KMS-11 (cell line): Measurements from ENCODE around the gene FBXO45.
"Not testable (repeated sequence)": the region's sequence is repeated elsewhere in the genome, so short reads cannot be mapped to it uniquely, and the experiment has no call there.

ENCODE experiments used
- H2AFZ ChIP-seq: fragments of 200-600 bp; sonication (generic); 2 replicates; pipeline ENCODE4 v1.6.1; 2016; ENCODE audit warnings: antibody characterized with exemption, mixed run types, low read depth
- H3K27ac ChIP-seq: fragments of 200-600 bp; sonication (generic); 2 replicates; pipeline ENCODE4 v1.6.1; 2016; ENCODE audit warnings: mild to moderate bottlenecking, mixed run types
- H3K27me3 ChIP-seq: fragments of 200-600 bp; sonication (generic); 2 replicates; pipeline ENCODE4 v1.6.1; 2017; ENCODE audit warnings: mild to moderate bottlenecking, low read depth, mixed run types, moderate library complexity; ENCODE audit not compliant: insufficient read depth
- H3K36me3 ChIP-seq: fragments of 200-600 bp; sonication (generic); 2 replicates; pipeline ENCODE4 v1.6.1; 2017; ENCODE audit warnings: mild to moderate bottlenecking, mixed run types; ENCODE audit not compliant: insufficient read depth
- H3K4me1 ChIP-seq: fragments of 200-600 bp; sonication (generic); 2 replicates; pipeline ENCODE4 v1.6.1; 2016; ENCODE audit warnings: mild to moderate bottlenecking, low read depth, mixed run types; ENCODE audit not compliant: poor library complexity, severe bottlenecking
- H3K4me2 ChIP-seq: fragments of 200-600 bp; sonication (generic); 2 replicates; pipeline ENCODE4 v1.7.0; 2016; ENCODE audit warnings: mild to moderate bottlenecking, mixed run types
- H3K4me3 ChIP-seq: fragments of 200-600 bp; sonication (generic); IDR thresholded peaks from 2 replicates; pipeline ENCODE4 v1.6.1; 2017; ENCODE audit warnings: low read depth, low read length, mixed read lengths; ENCODE audit not compliant: insufficient read depth
- H3K79me2 ChIP-seq: fragments of 200-600 bp; sonication (generic); 2 replicates; pipeline ENCODE4 v1.6.1; 2016; ENCODE audit warnings: low read depth, mixed run types; ENCODE audit not compliant: insufficient read depth
- H3K9ac ChIP-seq: fragments of 200-600 bp; sonication (generic); 2 replicates; pipeline ENCODE4 v1.6.1; 2016; ENCODE audit warnings: mild to moderate bottlenecking, mixed run types
- H4K20me1 ChIP-seq: fragments of 200-600 bp; sonication (generic); 2 replicates; pipeline ENCODE4 v1.6.1; 2016; ENCODE audit warnings: mild to moderate bottlenecking, mixed run types; ENCODE audit not compliant: insufficient read depth
- TF ChIP-seq, protein P1 (sequence below): fragments of 200-600 bp; sonication (generic); conservative IDR thresholded peaks from 2 replicates; pipeline ENCODE4 v1.6.1; 2017; ENCODE audit warnings: low read depth, mild to moderate bottlenecking, antibody characterized with exemption, low read length, moderate library complexity, mixed read lengths

Gene FBXO45

DNA sequence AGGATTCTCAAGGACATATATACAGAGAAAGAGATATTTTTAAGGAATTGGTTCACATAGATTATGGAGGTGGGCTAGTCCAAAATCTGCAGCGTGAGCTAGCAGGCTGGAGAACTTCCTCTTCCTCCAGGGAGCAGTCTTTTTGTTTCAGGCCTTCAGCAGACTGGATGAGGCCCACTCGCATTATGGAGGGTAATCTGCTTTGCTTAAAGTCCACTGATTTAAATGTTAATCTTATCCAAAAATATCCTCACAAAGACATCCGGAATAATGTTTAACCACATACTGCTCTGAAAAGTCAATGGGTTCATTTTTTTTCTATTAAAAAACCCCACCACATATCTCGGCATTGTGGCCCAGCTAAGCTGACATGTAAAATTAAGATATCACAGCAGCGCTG, 48.8 kb downstream of the FBXO45 start:
- no peaks in the 10 kb centered on the region for H4K20me1 ChIP-seq
- H3K4me1 ChIP-seq: no peaks in the 10 kb centered on the region

DNA sequence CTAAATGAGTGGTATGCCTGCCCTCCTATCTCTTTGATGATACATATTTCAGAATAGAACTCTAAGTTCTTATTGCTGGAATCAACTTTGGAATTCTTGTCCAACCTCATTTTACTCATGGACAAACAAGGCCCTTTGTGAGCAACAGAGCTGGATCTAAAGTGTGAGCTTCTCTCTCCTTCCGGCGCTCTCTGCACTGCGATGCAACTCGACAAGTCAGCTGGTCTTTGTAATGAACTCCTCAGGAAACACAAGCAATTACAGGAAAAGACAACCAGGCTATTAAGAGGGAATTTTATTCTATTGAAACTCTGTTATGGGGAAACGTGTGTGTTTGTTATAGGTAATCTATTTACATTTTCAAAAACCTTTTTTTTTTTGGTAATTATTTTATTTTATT, 50.8 kb downstream of the FBXO45 start:
- Histone ChIP-seq H4K20me1 (no peaks in the 10 kb centered on the region), H3K79me2 (no peaks in the 10 kb centered on the region), H3K36me3 (no peaks in the 10 kb centered on the region), H3K4me2 (no peak overlapping the region), H2AFZ (no peak overlapping the region), H3K27ac (no peak overlapping the region), H3K4me1 (no peaks in the 10 kb centered on the region), H3K27me3 (no peaks in the 10 kb centered on the region), H3K9ac (no peak overlapping the region), H3K4me3 (no peak overlapping the region)
- TF ChIP-seq, protein P1, sequence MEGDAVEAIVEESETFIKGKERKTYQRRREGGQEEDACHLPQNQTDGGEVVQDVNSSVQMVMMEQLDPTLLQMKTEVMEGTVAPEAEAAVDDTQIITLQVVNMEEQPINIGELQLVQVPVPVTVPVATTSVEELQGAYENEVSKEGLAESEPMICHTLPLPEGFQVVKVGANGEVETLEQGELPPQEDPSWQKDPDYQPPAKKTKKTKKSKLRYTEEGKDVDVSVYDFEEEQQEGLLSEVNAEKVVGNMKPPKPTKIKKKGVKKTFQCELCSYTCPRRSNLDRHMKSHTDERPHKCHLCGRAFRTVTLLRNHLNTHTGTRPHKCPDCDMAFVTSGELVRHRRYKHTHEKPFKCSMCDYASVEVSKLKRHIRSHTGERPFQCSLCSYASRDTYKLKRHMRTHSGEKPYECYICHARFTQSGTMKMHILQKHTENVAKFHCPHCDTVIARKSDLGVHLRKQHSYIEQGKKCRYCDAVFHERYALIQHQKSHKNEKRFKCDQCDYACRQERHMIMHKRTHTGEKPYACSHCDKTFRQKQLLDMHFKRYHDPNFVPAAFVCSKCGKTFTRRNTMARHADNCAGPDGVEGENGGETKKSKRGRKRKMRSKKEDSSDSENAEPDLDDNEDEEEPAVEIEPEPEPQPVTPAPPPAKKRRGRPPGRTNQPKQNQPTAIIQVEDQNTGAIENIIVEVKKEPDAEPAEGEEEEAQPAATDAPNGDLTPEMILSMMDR: no peak

More for the DNA sequence above, 48.8 kb downstream of the FBXO45 start:
- no peak overlapping the region for H3K9ac ChIP-seq
- no peaks in the 10 kb centered on the region for H3K36me3 ChIP-seq
- H3K27me3 ChIP-seq: no peaks in the 10 kb centered on the region
- TF ChIP-seq, protein P1: no peak
- H3K4me2 ChIP-seq: no peak overlapping the region
- no peak overlapping the region for H2AFZ ChIP-seq
- no peak overlapping the region for H3K4me3 ChIP-seq
- H3K79me2 ChIP-seq: no peaks in the 10 kb centered on the region
- no peak overlapping the region for H3K27ac ChIP-seq

DNA sequence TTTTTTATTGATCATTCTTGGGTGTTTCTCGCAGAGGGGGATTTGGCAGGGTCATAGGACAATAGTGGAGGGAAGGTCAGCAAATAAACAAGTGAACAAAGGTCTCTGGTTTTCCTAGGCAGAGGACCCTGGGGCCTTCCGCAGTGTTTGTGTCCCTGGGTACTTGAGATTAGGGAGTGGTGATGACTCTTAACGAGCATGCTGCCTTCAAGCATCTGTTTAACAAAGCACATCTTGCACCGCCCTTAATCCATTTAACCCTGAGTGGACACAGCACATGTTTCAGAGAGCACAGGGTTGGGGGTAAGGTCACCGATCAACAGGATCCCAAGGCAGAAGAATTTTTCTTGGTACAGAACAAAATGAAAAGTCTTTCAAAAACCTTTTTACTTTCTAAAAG, 51.2 kb downstream of the FBXO45 start:
- not testable (repeated sequence) for H3K4me3 ChIP-seq, H3K9ac ChIP-seq, H3K79me2 ChIP-seq, H3K27me3 ChIP-seq, H3K4me2 ChIP-seq, H4K20me1 ChIP-seq, H2AFZ ChIP-seq, H3K4me1 ChIP-seq, H3K36me3 ChIP-seq, H3K27ac ChIP-seq

DNA sequence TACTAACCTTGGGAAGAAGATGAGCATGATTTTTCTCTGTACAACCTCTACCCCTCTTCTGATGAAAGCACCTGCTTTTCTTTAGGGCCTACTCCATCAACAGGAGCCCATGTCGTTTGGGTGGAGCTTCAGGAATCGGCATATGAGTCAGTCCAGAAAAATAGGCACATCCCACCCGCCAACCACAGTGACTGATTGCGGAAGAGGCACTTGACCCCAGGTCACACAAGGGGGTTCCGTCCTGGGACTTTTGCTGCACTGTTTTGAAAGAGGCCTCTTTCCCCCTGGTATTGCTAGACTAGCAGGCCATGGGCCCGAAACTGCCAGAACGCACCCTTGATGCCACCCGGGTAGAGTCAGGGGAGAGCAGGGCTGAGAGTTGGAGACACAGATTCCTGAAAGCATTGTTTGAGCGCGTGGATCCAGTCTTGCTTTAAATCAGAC, 51.7 kb downstream of the FBXO45 start:
- no peak overlapping the region for H3K4me3 ChIP-seq
- TF ChIP-seq, protein P1: no peak
- H3K79me2 ChIP-seq: no peaks in the 10 kb centered on the region
- no peak overlapping the region for H3K4me2 ChIP-seq
- no peaks in the 10 kb centered on the region for H3K27me3 ChIP-seq
- H3K27ac ChIP-seq: no peak overlapping the region
- H3K4me1 ChIP-seq: no peaks in the 10 kb centered on the region
- no peak overlapping the region for H3K9ac ChIP-seq
- no peaks in the 10 kb centered on the region for H3K36me3 ChIP-seq
- H2AFZ ChIP-seq: no peak overlapping the region
- no peaks in the 10 kb centered on the region for H4K20me1 ChIP-seq

DNA sequence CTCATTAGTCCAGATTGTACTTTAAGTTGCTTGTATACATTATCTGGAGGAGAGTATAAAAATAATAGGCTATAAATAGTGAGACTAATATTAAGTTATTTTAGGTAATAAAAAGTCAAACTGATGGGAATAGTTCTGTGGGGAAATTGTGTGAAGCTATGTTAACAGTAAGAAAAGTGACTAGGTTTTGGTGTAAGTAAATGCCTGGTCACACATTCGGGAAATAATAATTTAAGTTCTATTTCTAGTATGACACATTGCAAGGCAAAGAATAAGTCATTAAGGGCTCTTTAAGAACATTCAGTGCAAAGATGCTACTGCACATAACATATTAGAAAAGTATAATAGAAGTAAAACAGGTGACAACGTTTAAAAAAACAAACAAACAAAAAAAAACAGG, 52.2 kb downstream of the FBXO45 start:
- Histone ChIP-seq H3K27me3 (no peaks in the 10 kb centered on the region), H3K36me3 (no peaks in the 10 kb centered on the region), H3K27ac (no peak overlapping the region), H3K4me3 (no peak overlapping the region), H3K79me2 (no peaks in the 10 kb centered on the region), H4K20me1 (no peaks in the 10 kb centered on the region), H3K4me1 (no peaks in the 10 kb centered on the region), H2AFZ (no peak overlapping the region), H3K4me2 (no peak overlapping the region), H3K9ac (no peak overlapping the region)
- TF ChIP-seq, protein P1: no peak
